HL-60/S4 (cell line): ENCODE data around the gene FTO.
"Not testable (repeated sequence)": the region's sequence is repeated elsewhere in the genome, so short reads cannot be mapped to it uniquely, and the experiment has no call there.

ENCODE experiments used
- in situ Hi-C: fragments of 300-500 bp; cut with MboI; formaldehyde crosslinking; loops from 2 replicates; pipeline ENCODE4 v1.14.3; 2022; ENCODE audit warnings: low sequenced_read_pairs

Gene FTO

GRCh38 chr16:53703590-53704444 is at the start of gene FTO, which contains the start of gene RPGRIP1L:
TSS of gene FTO (plus strand) at chr16:53704156.
TSS of gene RPGRIP1L (minus strand) at chr16:53703859. CDS start at chr16:53700723, 3,136 bp downstream.
- in situ Hi-C loops = no loop called here

- in situ Hi-C loops = no loop called here
Observed at GRCh38 chr16:53654946-53655345, 49.0 kb upstream of the FTO start.

GRCh38 chr16:53662072-53662471 is 41.9 kb upstream of the FTO start:
- in situ Hi-C loops = no loop called here

- in situ Hi-C loops = no loop called here
Observed at GRCh38 chr16:53664724-53665345, 39.1 kb upstream of the FTO start.

- in situ Hi-C loops = no loop called here
Observed at GRCh38 chr16:53666786-53667415, 37.1 kb upstream of the FTO start.

GRCh38 chr16:53668869-53669268 is 35.1 kb upstream of the FTO start:
- in situ Hi-C loops = no loop called here

GRCh38 chr16:53672461-53672860 is 31.5 kb upstream of the FTO start:
- in situ Hi-C loops = no loop called here

- in situ Hi-C loops = no loop called here
Observed at GRCh38 chr16:53673189-53673588, 30.8 kb upstream of the FTO start.

GRCh38 chr16:53678155-53678554 is 25.8 kb upstream of the FTO start:
- in situ Hi-C loops = no loop called here

GRCh38 chr16:53678756-53679343 is 25.1 kb upstream of the FTO start:
- in situ Hi-C loops = no loop called here

GRCh38 chr16:53680756-53681155 is 23.2 kb upstream of the FTO start:
- in situ Hi-C loops = no loop called here

- in situ Hi-C loops = no loop called here
Observed at GRCh38 chr16:53681354-53681753, 22.6 kb upstream of the FTO start.

GRCh38 chr16:53685334-53685733 is 18.6 kb upstream of the FTO start:
- in situ Hi-C loops = not testable (repeated sequence)

- in situ Hi-C loops = no loop called here
Observed at GRCh38 chr16:53686710-53687109, 17.2 kb upstream of the FTO start.

GRCh38 chr16:53689636-53690035 is 14.3 kb upstream of the FTO start:
- in situ Hi-C loops = no loop called here

GRCh38 chr16:53690771-53691170 is 13.2 kb upstream of the FTO start:
- in situ Hi-C loops = no loop called here

GRCh38 chr16:53692146-53692545 is 11.8 kb upstream of the FTO start:
- in situ Hi-C loops = no loop called here

- in situ Hi-C loops = no loop called here
Observed at GRCh38 chr16:53693320-53693719, 10.6 kb upstream of the FTO start.

GRCh38 chr16:53695070-53695469 is 8.9 kb upstream of the FTO start:
- in situ Hi-C loops = no loop called here

- in situ Hi-C loops = not testable (repeated sequence)
Observed at GRCh38 chr16:53698271-53698670, 5.7 kb upstream of the FTO start.

- in situ Hi-C loops = no loop called here
Observed at GRCh38 chr16:53704445-53704813, 473 bp downstream of the FTO start.
